HCT116 (cell line): ENCODE measurements around the gene EEF1AKMT4. TPM values are rescaled to one million over a fixed set of nuclear protein-coding genes. Genes with fewer than 3 reads are reported as not detected.

Experiments used
- ATAC-seq: fragments of 200-7000 bp; cut with Tn5 transposase; 2 replicates; pipeline ENCODE4 v1.9.1; 2020; ENCODE audit warnings: mild to moderate bottlenecking, moderate library complexity
- BruUV-seq: library from RNA; stranded (reverse); fragments of 400-500 nt; replicated peaks from 2 replicates; lab custom pipeline; 2021; lab: Mats Ljungman, UMichigan
- CTCF ChIA-PET: fragments of 300-600 bp; sonication (Branson Sonifier 250); formaldehyde crosslinking; loops from one replicate; lab custom pipeline; 2021; ENCODE audit warnings: antibody characterized with exemption; lab: Charles Lee
- POLR2A ChIA-PET: fragments of 300-600, 350-600 bp; sonication (Branson Sonifier 250); formaldehyde crosslinking; loops from one replicate; lab custom pipeline; 2021; ENCODE audit warnings: antibody characterized with exemption; lab: Charles Lee
- RAD21 ChIA-PET, 2 experiments: fragments of 300-600 bp; sonication (Branson Sonifier 250); formaldehyde crosslinking; loops; one replicate each; lab custom pipeline; 2023; ENCODE audit warnings: low total read pairs in 2 of 2; ENCODE audit not compliant: uncharacterized antibody in 2 of 2, unreplicated experiment in 2 of 2, low non-redundant PET in 1 of 2; lab: Charles Lee
- DNase-seq: peaks from one replicate; pipeline ENCODE4 v3.0.0-alpha.2; 2010; ENCODE audit warnings: low read depth, low spot score
- H2AFZ ChIP-seq: fragments of 200-600 bp; shearing (Covaris generic), sonication (generic); 2 replicates; pipeline ENCODE4 v1.6.1; 2017; ENCODE audit warnings: low read depth, mixed run types, mixed read lengths, antibody characterized with exemption, low read length; ENCODE audit not compliant: poor library complexity, severe bottlenecking
- H3K27ac ChIP-seq: 2 replicates; pipeline ENCODE4 v1.5.1; 2012; ENCODE audit warnings: low read depth, low read length
- H3K27me3 ChIP-seq: fragments of 200-600 bp; sonication (generic); 2 replicates; pipeline ENCODE4 v1.6.1; 2016; ENCODE audit warnings: mixed run types, low read length, mixed read lengths; ENCODE audit not compliant: insufficient read depth
- H3K36me3 ChIP-seq, 2 experiments: fragments of 200-500 bp in 1 of 2; fragments of 200-600 bp in 1 of 2; sonication (Bioruptor generic) in 1 of 2; sonication (generic) in 1 of 2; 2 replicates each; pipeline versions ENCODE4 v1.5.1 to v1.6.1; 2014 to 2016; ENCODE audit warnings: low read length in 2 of 2, inconsistent platforms in 1 of 2, mixed read lengths in 1 of 2, mixed run types in 1 of 2; ENCODE audit not compliant: insufficient read depth in 2 of 2, control insufficient read depth in 1 of 2
- H3K4me1 ChIP-seq, 2 experiments: fragments of 200-600 bp in 1 of 2; sonication (generic) in 1 of 2; 2 replicates each; pipeline versions ENCODE4 v1.5.1 to v1.6.1; 2012 to 2017; ENCODE audit warnings: low read length in 2 of 2, inconsistent platforms in 1 of 2, mild to moderate bottlenecking in 1 of 2, mixed read lengths in 1 of 2, mixed run types in 1 of 2, moderate library complexity in 1 of 2; ENCODE audit not compliant: insufficient read depth in 2 of 2, control insufficient read depth in 1 of 2
- H3K4me2 ChIP-seq: fragments of 200-600 bp; sonication (generic); 2 replicates; pipeline ENCODE4 v1.6.1; 2017; ENCODE audit warnings: mixed run types, low read length, mixed read lengths
- H3K4me3 ChIP-seq, 2 experiments: fragments of 200-600 bp in 1 of 2; sonication (generic) in 1 of 2; replicated peaks in 1 of 2; 2 replicates each; pipeline ENCODE4 v1.5.1; 2011 to 2016; ENCODE audit warnings: low read length in 2 of 2, control low read depth in 1 of 2, low read depth in 1 of 2, mild to moderate bottlenecking in 1 of 2, mixed read lengths in 1 of 2, mixed run types in 1 of 2
- H3K79me2 ChIP-seq: fragments of 200-600 bp; sonication (generic); 2 replicates; pipeline ENCODE4 v1.6.1; 2017; ENCODE audit warnings: mild to moderate bottlenecking, mixed run types, low read length, moderate library complexity, mixed read lengths; ENCODE audit not compliant: insufficient read depth
- H3K9ac ChIP-seq: fragments of 200-600 bp; sonication (generic); 2 replicates; pipeline ENCODE4 v1.6.1; 2016; ENCODE audit warnings: low read length, mixed read lengths
- H3K9me2 ChIP-seq: fragments of 200-600 bp; sonication (generic), shearing (Covaris generic); 2 replicates; pipeline ENCODE4 v1.6.1; 2017; ENCODE audit warnings: mixed run types, mild to moderate bottlenecking, moderate library complexity; ENCODE audit not compliant: insufficient read depth
- H3K9me3 ChIP-seq, 2 experiments: fragments of 200-500 bp in 1 of 2; fragments of 200-600 bp in 1 of 2; sonication (Bioruptor generic) in 1 of 2; sonication (generic) in 1 of 2; 2 replicates each; pipeline ENCODE4 v1.6.1; 2014 to 2017; ENCODE audit warnings: low read length in 2 of 2, mixed read lengths in 2 of 2, inconsistent platforms in 1 of 2, low read depth in 1 of 2, mild to moderate bottlenecking in 1 of 2, mixed run types in 1 of 2, moderate library complexity in 1 of 2; ENCODE audit not compliant: control insufficient read depth in 1 of 2, insufficient read depth in 1 of 2
- H4K20me1 ChIP-seq: fragments of 200-600 bp; sonication (generic), shearing (Covaris generic); 2 replicates; pipeline ENCODE4 v1.6.1; 2017; ENCODE audit warnings: mixed run types, mild to moderate bottlenecking, moderate library complexity; ENCODE audit not compliant: insufficient read depth
- CEBPB ChIP-seq: IDR thresholded peaks from 2 replicates; pipeline ENCODE4 v1.6.1; 2012; ENCODE audit warnings: low read depth
- ELF1 ChIP-seq: IDR thresholded peaks from 2 replicates; pipeline ENCODE4 v1.6.1; 2012; ENCODE audit warnings: low read depth, borderline replicate concordance
- EZH2 ChIP-seq: fragments of 200-600 bp; sonication (generic); IDR thresholded peaks from 2 replicates; pipeline ENCODE4 v1.6.1; 2017; ENCODE audit warnings: antibody characterized with exemption, mixed run types
- EZH2phosphoT487 ChIP-seq: fragments of 200-600 bp; IDR thresholded peaks from 2 replicates; pipeline ENCODE4 v1.6.1; 2018; ENCODE audit warnings: antibody characterized with exemption, borderline replicate concordance
- FOSL1 ChIP-seq: IDR thresholded peaks from 2 replicates; pipeline ENCODE4 v1.6.1; 2012; ENCODE audit warnings: low read depth
- JUND ChIP-seq: IDR thresholded peaks from 2 replicates; pipeline ENCODE4 v1.6.1; 2012
- POLR2A ChIP-seq: IDR thresholded peaks from 2 replicates; pipeline ENCODE4 v1.7.0; 2011; ENCODE audit warnings: borderline replicate concordance; ENCODE audit not compliant: insufficient read depth, insufficient read length; ENCODE audit errors: extremely low read depth
- POLR2AphosphoS5 ChIP-seq: IDR thresholded peaks from 2 replicates; pipeline ENCODE4 v1.6.1; 2011; ENCODE audit warnings: mild to moderate bottlenecking, low read depth, low read length, moderate library complexity
- RAD21 ChIP-seq: IDR thresholded peaks from 2 replicates; pipeline ENCODE4 v1.6.1; 2012; ENCODE audit warnings: low read depth, mild to moderate bottlenecking
- SP1 ChIP-seq: IDR thresholded peaks from 2 replicates; pipeline ENCODE4 v1.6.1; 2012; ENCODE audit warnings: low read depth
- YY1 ChIP-seq: IDR thresholded peaks from 2 replicates; pipeline ENCODE4 v1.6.1; 2011; ENCODE audit warnings: low read length, low read depth, moderate library complexity, mild to moderate bottlenecking; ENCODE audit not compliant: insufficient replicate concordance; ENCODE audit errors: extremely low read depth
- ZNF274 ChIP-seq: fragments of 200-500 bp; sonication (Bioruptor generic); IDR thresholded peaks from 2 replicates; pipeline ENCODE4 v1.6.1; 2014; ENCODE audit warnings: mild to moderate bottlenecking, low read depth, low read length, inconsistent platforms
- intact Hi-C: fragments of 100-400 bp; cut with micrococcal nuclease; formaldehyde crosslinking; loops from 2 replicates; pipeline ENCODE4 v1.10.0; 2022
- total RNA-seq: library from RNA; stranded (reverse); gene quantifications from one replicate; pipeline ENCODE4 v1.2.1, GENCODE V29; 2021; ENCODE audit not compliant: unreplicated experiment
- TF ChIP-seq, protein P1 (sequence below): IDR thresholded peaks from 2 replicates; pipeline ENCODE4 v1.6.1; 2011; ENCODE audit warnings: mild to moderate bottlenecking, low read length, moderate library complexity; ENCODE audit not compliant: insufficient replicate concordance; ENCODE audit errors: extremely low read depth
- TF ChIP-seq, protein P2 (sequence below): IDR thresholded peaks from 2 replicates; pipeline ENCODE4 v1.6.1; 2012
- TF ChIP-seq, protein P3 (sequence below), 3 experiments: fragments of 200-600 bp in 1 of 3; sonication (generic) in 1 of 3; IDR thresholded peaks in 2 of 3; conservative IDR thresholded peaks in 1 of 3; 2 replicates each; pipeline ENCODE4 v1.5.1; 2012 to 2017; ENCODE audit warnings: low read depth in 2 of 3, low read length in 2 of 3, antibody characterized with exemption in 1 of 3, borderline replicate concordance in 1 of 3, control low read depth in 1 of 3, mild to moderate bottlenecking in 1 of 3, mixed read lengths in 1 of 3, mixed run types in 1 of 3, moderate library complexity in 1 of 3; ENCODE audit not compliant: insufficient read depth in 1 of 3

Gene EEF1AKMT4
- total RNA-seq, 1 experiment from 2014 or later, result 10.5 TPM

DNA sequence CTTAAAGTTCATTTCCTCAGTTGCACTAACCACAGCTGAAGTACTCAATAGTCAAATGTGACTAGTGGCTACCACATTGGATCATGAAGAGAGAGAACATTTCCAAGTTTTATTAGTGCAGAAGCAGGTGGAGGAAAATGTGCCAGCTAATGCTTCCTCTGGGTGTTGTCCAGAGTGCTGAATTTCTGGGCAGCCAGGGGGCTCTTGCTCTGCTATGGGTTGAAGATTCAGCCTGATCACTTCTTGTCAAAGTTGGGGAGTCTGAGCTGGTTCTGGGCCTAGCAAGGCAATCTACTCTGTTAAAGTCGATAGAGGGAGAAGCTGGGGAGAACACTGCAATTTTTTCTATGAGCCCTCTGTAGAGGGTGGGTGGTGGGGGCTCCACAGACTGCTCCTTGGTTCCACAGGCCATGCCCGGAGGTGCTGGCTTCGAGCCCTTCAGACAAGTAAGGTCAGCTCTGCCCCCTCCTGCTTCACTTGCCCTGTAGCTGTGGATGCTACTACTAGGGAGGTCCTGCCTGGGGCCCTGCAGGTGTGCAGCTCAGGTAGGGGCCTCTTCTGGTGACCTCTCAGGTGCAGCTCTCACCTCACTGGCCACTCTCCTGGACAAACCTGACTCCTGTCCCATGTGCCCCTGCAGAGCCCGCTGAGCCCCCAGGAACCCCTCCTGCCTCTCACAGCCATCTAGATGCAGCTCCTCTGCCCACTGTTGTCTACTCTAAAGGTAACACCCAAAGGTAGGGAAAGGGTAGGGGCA, 8.9 kb upstream of the EEF1AKMT4 start:
- no peak overlapping the region for H3K9ac ChIP-seq
- peaks cover 5% of the 10 kb centered on the region; the same call in 1 of the 2 replicates for H3K79me2 ChIP-seq
- no peak for TF ChIP-seq FOSL1
- TF ChIP-seq SP1, result no peak
- TF ChIP-seq POLR2AphosphoS5, result peak; percentile 29; the same call in 1 of the 2 replicates
- no peak for TF ChIP-seq RAD21
- DNase-seq, result no peak
- H3K4me1 ChIP-seq, result no peaks in the 10 kb centered on the region
- ChIA-PET RAD21 (interaction anchor here in 1 of 2 experiments (1.2 kb wide), 1 partner anchor 13 kb away, joined by 3 read pairs; no protein-coding TSS in a partner anchor), CTCF (interaction anchor here (0.9 to 1.8 kb wide), 2 partner anchors 9 to 13 kb away, joined by 3 to 4 read pairs; no protein-coding TSS in a partner anchor), POLR2A (no interaction called here)
- H3K9me3 ChIP-seq, result no peaks in the 10 kb centered on the region
- 0 out of 2 replicates have a peak, but pooled peaks have one; percentile 12 for ATAC-seq
- H2AFZ ChIP-seq, result no peak overlapping the region
- peaks cover 28 to 32% of the 10 kb centered on the region in 2 experiments; a peak in 3 of 4 replicates for H3K36me3 ChIP-seq
- intact Hi-C loops, result no loop called here
- H3K4me2 ChIP-seq, result no peak overlapping the region
- no peak overlapping the region for H3K27ac ChIP-seq
- no peaks in the 10 kb centered on the region for H3K27me3 ChIP-seq
- BruUV-seq, result no TSS peak
- no peaks in the 10 kb centered on the region for H4K20me1 ChIP-seq
- no peaks in the 10 kb centered on the region for H3K9me2 ChIP-seq
- no peak overlapping the region for H3K4me3 ChIP-seq

DNA sequence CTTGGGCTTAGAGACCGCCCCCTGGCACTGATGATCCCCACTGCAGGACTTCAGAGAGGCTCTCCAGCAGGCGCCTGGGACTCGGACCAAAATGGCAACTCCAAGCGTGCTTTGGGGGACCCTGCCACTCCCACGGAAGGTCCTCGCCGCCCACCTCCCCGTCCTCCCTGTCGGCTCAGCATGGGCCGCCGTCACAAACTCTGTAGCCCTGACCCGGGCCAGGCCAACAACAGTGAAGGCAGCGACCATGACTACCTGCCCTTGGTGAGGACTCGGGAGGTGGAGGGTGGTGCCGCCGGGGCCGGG, 8.4 kb upstream of the EEF1AKMT4 start:
- POLR2A ChIA-PET, result no interaction called here
- H3K4me2 ChIP-seq, result no peak overlapping the region
- no peak overlapping the region for H3K27ac ChIP-seq
- RAD21 ChIA-PET, result interaction anchor here in 1 of 2 experiments (0.8 to 1.2 kb wide), 2 partner anchors 14 to 96 kb away, joined by 3 read pairs; no protein-coding TSS in a partner anchor
- H3K9me3 ChIP-seq, result no peaks in the 10 kb centered on the region
- no peak overlapping the region for H3K4me3 ChIP-seq
- CTCF ChIA-PET, result interaction anchor here (1.8 kb wide), 1 partner anchor 9 kb away, joined by 4 read pairs; no protein-coding TSS in a partner anchor
- H3K79me2 ChIP-seq, result peaks cover 10% of the 10 kb centered on the region
- ATAC-seq, result peak; percentile 16
- TF ChIP-seq, protein P1, sequence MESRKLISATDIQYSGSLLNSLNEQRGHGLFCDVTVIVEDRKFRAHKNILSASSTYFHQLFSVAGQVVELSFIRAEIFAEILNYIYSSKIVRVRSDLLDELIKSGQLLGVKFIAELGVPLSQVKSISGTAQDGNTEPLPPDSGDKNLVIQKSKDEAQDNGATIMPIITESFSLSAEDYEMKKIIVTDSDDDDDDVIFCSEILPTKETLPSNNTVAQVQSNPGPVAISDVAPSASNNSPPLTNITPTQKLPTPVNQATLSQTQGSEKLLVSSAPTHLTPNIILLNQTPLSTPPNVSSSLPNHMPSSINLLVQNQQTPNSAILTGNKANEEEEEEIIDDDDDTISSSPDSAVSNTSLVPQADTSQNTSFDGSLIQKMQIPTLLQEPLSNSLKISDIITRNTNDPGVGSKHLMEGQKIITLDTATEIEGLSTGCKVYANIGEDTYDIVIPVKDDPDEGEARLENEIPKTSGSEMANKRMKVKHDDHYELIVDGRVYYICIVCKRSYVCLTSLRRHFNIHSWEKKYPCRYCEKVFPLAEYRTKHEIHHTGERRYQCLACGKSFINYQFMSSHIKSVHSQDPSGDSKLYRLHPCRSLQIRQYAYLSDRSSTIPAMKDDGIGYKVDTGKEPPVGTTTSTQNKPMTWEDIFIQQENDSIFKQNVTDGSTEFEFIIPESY, result no peak
- TF ChIP-seq JUND (no peak), EZH2phosphoT487 (no peak), ELF1 (no peak), ZNF274 (no peak), YY1 (no peak), POLR2A (no peak), EZH2 (no peak), CEBPB (no peak)
- TF ChIP-seq, protein P2, sequence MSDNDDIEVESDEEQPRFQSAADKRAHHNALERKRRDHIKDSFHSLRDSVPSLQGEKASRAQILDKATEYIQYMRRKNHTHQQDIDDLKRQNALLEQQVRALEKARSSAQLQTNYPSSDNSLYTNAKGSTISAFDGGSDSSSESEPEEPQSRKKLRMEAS, result no peak
- TF ChIP-seq, protein P3, sequence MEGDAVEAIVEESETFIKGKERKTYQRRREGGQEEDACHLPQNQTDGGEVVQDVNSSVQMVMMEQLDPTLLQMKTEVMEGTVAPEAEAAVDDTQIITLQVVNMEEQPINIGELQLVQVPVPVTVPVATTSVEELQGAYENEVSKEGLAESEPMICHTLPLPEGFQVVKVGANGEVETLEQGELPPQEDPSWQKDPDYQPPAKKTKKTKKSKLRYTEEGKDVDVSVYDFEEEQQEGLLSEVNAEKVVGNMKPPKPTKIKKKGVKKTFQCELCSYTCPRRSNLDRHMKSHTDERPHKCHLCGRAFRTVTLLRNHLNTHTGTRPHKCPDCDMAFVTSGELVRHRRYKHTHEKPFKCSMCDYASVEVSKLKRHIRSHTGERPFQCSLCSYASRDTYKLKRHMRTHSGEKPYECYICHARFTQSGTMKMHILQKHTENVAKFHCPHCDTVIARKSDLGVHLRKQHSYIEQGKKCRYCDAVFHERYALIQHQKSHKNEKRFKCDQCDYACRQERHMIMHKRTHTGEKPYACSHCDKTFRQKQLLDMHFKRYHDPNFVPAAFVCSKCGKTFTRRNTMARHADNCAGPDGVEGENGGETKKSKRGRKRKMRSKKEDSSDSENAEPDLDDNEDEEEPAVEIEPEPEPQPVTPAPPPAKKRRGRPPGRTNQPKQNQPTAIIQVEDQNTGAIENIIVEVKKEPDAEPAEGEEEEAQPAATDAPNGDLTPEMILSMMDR (IDR thresholded peaks at IDR 0.05 in 2 of 3, conservative IDR thresholded peaks at IDR 0.05 in 1 of 3; ENCODE audit: borderline replicate concordance in 1 of 3, insufficient read depth in 1 of 3, low read depth in 2 of 3, low read length in 2 of 3), result no peak
- TF ChIP-seq, all 23 proteins: peak for 0
- BruUV-seq, result no TSS peak
- no peaks in the 10 kb centered on the region for H3K27me3 ChIP-seq
- DNase-seq, result no peak
- peaks cover 28 to 37% of the 10 kb centered on the region in 2 experiments; a peak in 3 of 4 replicates for H3K36me3 ChIP-seq
- H3K9me2 ChIP-seq, result no peaks in the 10 kb centered on the region
- no peaks in the 10 kb centered on the region for H4K20me1 ChIP-seq
- no peak overlapping the region for H3K9ac ChIP-seq
- H3K4me1 ChIP-seq, result no peaks in the 10 kb centered on the region
- H2AFZ ChIP-seq, result no peak overlapping the region
- intact Hi-C loops, result no loop called here
